HepG2 (cell line): ENCODE measurements around the gene SIAH1. TPM values are rescaled to one million over a fixed set of nuclear protein-coding genes. Genes with fewer than 3 reads are reported as not detected.

Experiments used
- BRD4 ChIP-seq: sonication (generic); formaldehyde crosslinking; IDR thresholded peaks from 2 replicates; pipeline ENCODE4 v1.4.0; 2020; ENCODE audit warnings: missing genetic modification reagents
- GTF3A ChIP-seq: sonication (generic); formaldehyde crosslinking; conservative IDR thresholded peaks from 2 replicates; pipeline ENCODE4 v1.4.0; 2020; ENCODE audit warnings: mild to moderate bottlenecking, missing genetic modification reagents
- MXD4 ChIP-seq: IDR thresholded peaks from 2 replicates; pipeline ENCODE4 v1.6.1; 2016; ENCODE audit warnings: mild to moderate bottlenecking, missing biosample characterization, missing genetic modification reagents
- SALL1 ChIP-seq: sonication (generic); formaldehyde crosslinking; IDR thresholded peaks from 2 replicates; pipeline ENCODE4 v1.8.0; 2022; ENCODE audit warnings: mild to moderate bottlenecking, missing genetic modification reagents
- SRSF1 ChIP-seq: fragments of 200-400 bp; formaldehyde crosslinking; optimal IDR thresholded peaks from 2 replicates; pipeline ENCODE3; 2017; ENCODE audit warnings: mild to moderate bottlenecking, low read depth, low read length, moderate library complexity
- SRY ChIP-seq: sonication (generic); formaldehyde crosslinking; IDR thresholded peaks from 2 replicates; pipeline ENCODE4 v1.8.0; 2022; ENCODE audit warnings: mild to moderate bottlenecking, missing genetic modification reagents
- TOE1 ChIP-seq: sonication (generic); formaldehyde crosslinking; IDR thresholded peaks from 2 replicates; pipeline ENCODE4 v1.4.0; 2020; ENCODE audit warnings: mild to moderate bottlenecking, missing genetic modification reagents
- YY1 ChIP-seq: IDR thresholded peaks from 2 replicates; pipeline ENCODE4 v1.6.1; 2011; ENCODE audit warnings: low read length, low read depth, moderate library complexity, mild to moderate bottlenecking; ENCODE audit not compliant: insufficient read depth, insufficient replicate concordance
- ZNF121 ChIP-seq: sonication (generic); formaldehyde crosslinking; IDR thresholded peaks from 2 replicates; pipeline ENCODE4 v1.5.0; 2020; ENCODE audit warnings: mild to moderate bottlenecking, missing genetic modification reagents
- ZNF138 ChIP-seq: sonication (generic); formaldehyde crosslinking; IDR thresholded peaks from 2 replicates; pipeline ENCODE4 v1.5.0; 2020; ENCODE audit warnings: mild to moderate bottlenecking, low read depth, missing genetic modification reagents
- ZNF230 ChIP-seq: sonication (generic); formaldehyde crosslinking; IDR thresholded peaks from 2 replicates; pipeline ENCODE4 v1.4.0; 2020; ENCODE audit warnings: mild to moderate bottlenecking, missing genetic modification reagents
- ZNF253 ChIP-seq: sonication (generic); formaldehyde crosslinking; IDR thresholded peaks from 2 replicates; pipeline ENCODE4 v1.8.0; 2022; ENCODE audit warnings: mild to moderate bottlenecking, missing genetic modification reagents, borderline replicate concordance
- ZNF350 ChIP-seq: sonication (generic); formaldehyde crosslinking; IDR thresholded peaks from 2 replicates; pipeline ENCODE4 v1.4.0; 2020; ENCODE audit warnings: mild to moderate bottlenecking, low read depth, missing genetic modification reagents, borderline replicate concordance
- ZNF644 ChIP-seq: IDR thresholded peaks from 2 replicates; pipeline ENCODE4 v1.6.1; 2016; ENCODE audit warnings: low read depth
- polyA plus RNA-seq, 8 experiments: library from polyadenylated mRNA; depleted of rRNA in 3 of 8; stranded (reverse) in 7 of 8; unstranded in 1 of 8; fragments of >200 nt; fragmentation: Illumina TruSeq in 4 of 8; extraction: Trizol in 4 of 8; gene quantifications; 2 replicates each; pipeline versions ENCODE4 v1.2.1 to v1.2.3, GENCODE V29; 2011 to 2016; ENCODE audit warnings: low read depth in 4 of 8, missing spikeins in 1 of 8, mixed read lengths in 1 of 8; ENCODE audit not compliant: insufficient read depth in 1 of 8
- total RNA-seq, 5 experiments: library from RNA; depleted of rRNA; stranded (reverse); fragments of >200 nt; fragmentation: Illumina TruSeq; extraction: Trizol; gene quantifications; 2 replicates each; pipeline ENCODE4 v1.2.3, GENCODE V29; 2016; ENCODE audit warnings: low read depth in 1 of 5
- TF ChIP-seq, protein P1 (sequence below): sonication (generic); formaldehyde crosslinking; IDR thresholded peaks from 2 replicates; pipeline ENCODE4 v1.5.1; 2020; ENCODE audit warnings: mild to moderate bottlenecking, missing genetic modification reagents, moderate library complexity
- TF ChIP-seq, protein P2 (sequence below): sonication (generic); formaldehyde crosslinking; IDR thresholded peaks from 2 replicates; pipeline ENCODE4 v1.5.1; 2020; ENCODE audit warnings: mild to moderate bottlenecking, moderate library complexity, missing genetic modification reagents
- TF ChIP-seq, protein P3 (sequence below), 2 experiments: IDR thresholded peaks; 2 replicates each; pipeline ENCODE4 v1.6.1; 2011 to 2012; ENCODE audit warnings: low read length in 2 of 2, borderline replicate concordance in 1 of 2, low read depth in 1 of 2, mild to moderate bottlenecking in 1 of 2, moderate library complexity in 1 of 2
- TF ChIP-seq, protein P4 (sequence below): sonication (generic); formaldehyde crosslinking; IDR thresholded peaks from 2 replicates; pipeline ENCODE4 v1.5.0; 2020; ENCODE audit warnings: missing genetic modification reagents

SIAH1 gene
- total and polyA plus RNA-seq, 2 of the 13 experiments (the other 11 are each of a cell fraction or from before 2014, with no cell fraction given), result 16.0 to 28.6 TPM

DNA sequence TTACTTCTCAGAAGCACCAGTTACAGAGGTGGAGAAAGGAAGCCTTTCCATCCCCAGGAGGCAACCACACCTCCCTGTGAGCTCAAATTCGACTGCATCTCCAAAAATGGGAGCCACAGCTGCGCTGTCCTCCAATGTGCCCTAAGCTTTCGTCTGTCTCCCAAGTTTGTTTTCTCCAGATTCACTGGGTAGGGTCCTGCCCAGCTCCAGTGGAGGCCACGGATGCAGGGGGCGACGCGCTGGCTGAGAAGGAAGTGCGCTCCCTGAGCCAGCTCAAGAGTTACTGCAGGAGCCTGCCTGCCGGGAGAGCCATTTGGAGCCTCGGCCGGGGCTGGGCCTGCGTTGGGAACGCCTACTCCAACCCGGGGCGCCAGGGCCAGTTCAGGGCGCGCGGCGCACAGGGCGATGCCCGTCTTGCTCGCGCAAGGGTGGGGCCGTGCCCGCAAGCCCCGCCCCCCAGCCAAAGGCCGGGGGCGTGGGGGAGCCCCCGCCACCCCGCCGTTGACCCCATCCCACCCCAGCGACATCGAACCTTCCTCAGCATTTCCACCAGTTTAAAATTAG, 19.5 kb downstream of the SIAH1 start (continued):
- TF ChIP-seq, protein P1, sequence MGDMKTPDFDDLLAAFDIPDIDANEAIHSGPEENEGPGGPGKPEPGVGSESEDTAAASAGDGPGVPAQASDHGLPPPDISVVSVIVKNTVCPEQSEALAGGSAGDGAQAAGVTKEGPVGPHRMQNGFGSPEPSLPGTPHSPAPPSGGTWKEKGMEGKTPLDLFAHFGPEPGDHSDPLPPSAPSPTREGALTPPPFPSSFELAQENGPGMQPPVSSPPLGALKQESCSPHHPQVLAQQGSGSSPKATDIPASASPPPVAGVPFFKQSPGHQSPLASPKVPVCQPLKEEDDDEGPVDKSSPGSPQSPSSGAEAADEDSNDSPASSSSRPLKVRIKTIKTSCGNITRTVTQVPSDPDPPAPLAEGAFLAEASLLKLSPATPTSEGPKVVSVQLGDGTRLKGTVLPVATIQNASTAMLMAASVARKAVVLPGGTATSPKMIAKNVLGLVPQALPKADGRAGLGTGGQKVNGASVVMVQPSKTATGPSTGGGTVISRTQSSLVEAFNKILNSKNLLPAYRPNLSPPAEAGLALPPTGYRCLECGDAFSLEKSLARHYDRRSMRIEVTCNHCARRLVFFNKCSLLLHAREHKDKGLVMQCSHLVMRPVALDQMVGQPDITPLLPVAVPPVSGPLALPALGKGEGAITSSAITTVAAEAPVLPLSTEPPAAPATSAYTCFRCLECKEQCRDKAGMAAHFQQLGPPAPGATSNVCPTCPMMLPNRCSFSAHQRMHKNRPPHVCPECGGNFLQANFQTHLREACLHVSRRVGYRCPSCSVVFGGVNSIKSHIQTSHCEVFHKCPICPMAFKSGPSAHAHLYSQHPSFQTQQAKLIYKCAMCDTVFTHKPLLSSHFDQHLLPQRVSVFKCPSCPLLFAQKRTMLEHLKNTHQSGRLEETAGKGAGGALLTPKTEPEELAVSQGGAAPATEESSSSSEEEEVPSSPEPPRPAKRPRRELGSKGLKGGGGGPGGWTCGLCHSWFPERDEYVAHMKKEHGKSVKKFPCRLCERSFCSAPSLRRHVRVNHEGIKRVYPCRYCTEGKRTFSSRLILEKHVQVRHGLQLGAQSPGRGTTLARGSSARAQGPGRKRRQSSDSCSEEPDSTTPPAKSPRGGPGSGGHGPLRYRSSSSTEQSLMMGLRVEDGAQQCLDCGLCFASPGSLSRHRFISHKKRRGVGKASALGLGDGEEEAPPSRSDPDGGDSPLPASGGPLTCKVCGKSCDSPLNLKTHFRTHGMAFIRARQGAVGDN (CRISPR knock-in tag), result peak; percentile 89
- TF ChIP-seq ZNF644 (0 out of 2 replicates have a peak, but pooled peaks have one; percentile 9), SRY (CRISPR knock-in tag) (peak; percentile 83; the same call in 1 of the 2 replicates), ZNF253 (no peak), ZNF230 (CRISPR knock-in tag) (peak; percentile 88; the same call in 1 of the 2 replicates), SRSF1 (peak; percentile 40), SALL1 (CRISPR knock-in tag) (peak; percentile 75), GTF3A (peak; percentile 80; the same call in 1 of the 2 replicates), TOE1 (CRISPR knock-in tag) (no peak), ZNF350 (CRISPR knock-in tag) (peak; percentile 86), ZNF121 (no peak), BRD4 (CRISPR knock-in tag) (0 out of 2 replicates have a peak, but pooled peaks have one; percentile 50), ZNF138 (CRISPR knock-in tag) (0 out of 2 replicates have a peak, but pooled peaks have one; percentile 38), YY1 (peak; percentile 78), MXD4 (peak; percentile 62; the same call in 1 of the 2 replicates)
- TF ChIP-seq, protein P2, sequence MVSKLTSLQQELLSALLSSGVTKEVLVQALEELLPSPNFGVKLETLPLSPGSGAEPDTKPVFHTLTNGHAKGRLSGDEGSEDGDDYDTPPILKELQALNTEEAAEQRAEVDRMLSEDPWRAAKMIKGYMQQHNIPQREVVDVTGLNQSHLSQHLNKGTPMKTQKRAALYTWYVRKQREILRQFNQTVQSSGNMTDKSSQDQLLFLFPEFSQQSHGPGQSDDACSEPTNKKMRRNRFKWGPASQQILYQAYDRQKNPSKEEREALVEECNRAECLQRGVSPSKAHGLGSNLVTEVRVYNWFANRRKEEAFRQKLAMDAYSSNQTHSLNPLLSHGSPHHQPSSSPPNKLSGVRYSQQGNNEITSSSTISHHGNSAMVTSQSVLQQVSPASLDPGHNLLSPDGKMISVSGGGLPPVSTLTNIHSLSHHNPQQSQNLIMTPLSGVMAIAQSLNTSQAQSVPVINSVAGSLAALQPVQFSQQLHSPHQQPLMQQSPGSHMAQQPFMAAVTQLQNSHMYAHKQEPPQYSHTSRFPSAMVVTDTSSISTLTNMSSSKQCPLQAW (CRISPR knock-in tag), result peak; percentile 86
- TF ChIP-seq, protein P3, sequence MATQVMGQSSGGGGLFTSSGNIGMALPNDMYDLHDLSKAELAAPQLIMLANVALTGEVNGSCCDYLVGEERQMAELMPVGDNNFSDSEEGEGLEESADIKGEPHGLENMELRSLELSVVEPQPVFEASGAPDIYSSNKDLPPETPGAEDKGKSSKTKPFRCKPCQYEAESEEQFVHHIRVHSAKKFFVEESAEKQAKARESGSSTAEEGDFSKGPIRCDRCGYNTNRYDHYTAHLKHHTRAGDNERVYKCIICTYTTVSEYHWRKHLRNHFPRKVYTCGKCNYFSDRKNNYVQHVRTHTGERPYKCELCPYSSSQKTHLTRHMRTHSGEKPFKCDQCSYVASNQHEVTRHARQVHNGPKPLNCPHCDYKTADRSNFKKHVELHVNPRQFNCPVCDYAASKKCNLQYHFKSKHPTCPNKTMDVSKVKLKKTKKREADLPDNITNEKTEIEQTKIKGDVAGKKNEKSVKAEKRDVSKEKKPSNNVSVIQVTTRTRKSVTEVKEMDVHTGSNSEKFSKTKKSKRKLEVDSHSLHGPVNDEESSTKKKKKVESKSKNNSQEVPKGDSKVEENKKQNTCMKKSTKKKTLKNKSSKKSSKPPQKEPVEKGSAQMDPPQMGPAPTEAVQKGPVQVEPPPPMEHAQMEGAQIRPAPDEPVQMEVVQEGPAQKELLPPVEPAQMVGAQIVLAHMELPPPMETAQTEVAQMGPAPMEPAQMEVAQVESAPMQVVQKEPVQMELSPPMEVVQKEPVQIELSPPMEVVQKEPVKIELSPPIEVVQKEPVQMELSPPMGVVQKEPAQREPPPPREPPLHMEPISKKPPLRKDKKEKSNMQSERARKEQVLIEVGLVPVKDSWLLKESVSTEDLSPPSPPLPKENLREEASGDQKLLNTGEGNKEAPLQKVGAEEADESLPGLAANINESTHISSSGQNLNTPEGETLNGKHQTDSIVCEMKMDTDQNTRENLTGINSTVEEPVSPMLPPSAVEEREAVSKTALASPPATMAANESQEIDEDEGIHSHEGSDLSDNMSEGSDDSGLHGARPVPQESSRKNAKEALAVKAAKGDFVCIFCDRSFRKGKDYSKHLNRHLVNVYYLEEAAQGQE (IDR thresholded peaks at IDR 0.05; ENCODE audit: borderline replicate concordance in 1 of 2, low read depth in 1 of 2, low read length in 2 of 2), result peak in 1 of 2 experiments; percentile 49; a peak in 1 of 4 replicates
- TF ChIP-seq, protein P4, sequence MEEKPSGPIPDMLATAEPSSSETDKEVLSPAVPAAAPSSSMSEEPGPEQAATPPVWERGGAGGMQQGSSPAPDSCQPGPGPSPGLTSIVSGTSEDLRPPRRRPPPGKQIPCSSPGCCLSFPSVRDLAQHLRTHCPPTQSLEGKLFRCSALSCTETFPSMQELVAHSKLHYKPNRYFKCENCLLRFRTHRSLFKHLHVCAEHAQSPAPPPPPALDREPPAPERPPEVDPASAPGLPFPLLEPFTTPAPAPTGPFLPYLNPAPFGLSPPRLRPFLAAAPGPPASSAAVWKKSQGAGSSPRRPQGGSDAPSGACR (CRISPR knock-in tag), result peak; percentile 69
